HG03095 (cell line): Measurements from ENCODE around the gene PRAC2.

ENCODE experiments used
- ATAC-seq: cut with Tn5 transposase; IDR thresholded peaks from one replicate; pipeline ENCODE4 v1.9.1; 2021; ENCODE audit warnings: moderate library complexity; ENCODE audit not compliant: unreplicated experiment

Gene PRAC2

GRCh38 chr17:48719642-48720265 lies 3.2 kb upstream of the PRAC2 start:
- no peak for ATAC-seq

- ATAC-seq = no peak
Measured at GRCh38 chr17:48720266-48721008, 2.5 kb upstream of the PRAC2 start.

- ATAC-seq = no peak
Measured at GRCh38 chr17:48721009-48721402, 2.0 kb upstream of the PRAC2 start.

GRCh38 chr17:48722201-48722907 lies 631 bp upstream of the PRAC2 start, which contains the start of gene PRAC1:
Gene PRAC1, minus strand, starts transcription at chr17:48722518. Its CDS starts 126 bp downstream, at chr17:48722392.
- no peak for ATAC-seq

- ATAC-seq = no peak
Measured at GRCh38 chr17:48723423-48724250, 652 bp downstream of the PRAC2 start.

GRCh38 chr17:48724251-48725003 lies 1.4 kb downstream of the PRAC2 start:
- no peak for ATAC-seq

GRCh38 chr17:48725004-48725287 lies 2.0 kb downstream of the PRAC2 start:
- ATAC-seq = no peak

- no peak for ATAC-seq
Measured at GRCh38 chr17:48725288-48726064, 2.5 kb downstream of the PRAC2 start.

GRCh38 chr17:48726114-48726915 lies 3.3 kb downstream of the PRAC2 start:
- no peak for ATAC-seq

- no peak for ATAC-seq
Measured at GRCh38 chr17:48726916-48727286, 3.9 kb downstream of the PRAC2 start.

- no peak for ATAC-seq
Measured at GRCh38 chr17:48727415-48728175, 4.6 kb downstream of the PRAC2 start.

GRCh38 chr17:48728232-48729231 lies 5.5 kb downstream of the PRAC2 start, which contains the start of gene HOXB13:
Gene HOXB13, minus strand, starts transcription at chr17:48728750. Its CDS starts 157 bp downstream, at chr17:48728593.
- ATAC-seq = no peak

- ATAC-seq = no peak
Measured at GRCh38 chr17:48729335-48730239, 6.6 kb downstream of the PRAC2 start.

GRCh38 chr17:48730240-48730550 lies 7.2 kb downstream of the PRAC2 start:
- ATAC-seq = no peak

- ATAC-seq = no peak
Measured at GRCh38 chr17:48731355-48731754, 8.4 kb downstream of the PRAC2 start.
